ENCODE measurements around the gene DGKD.
A peak's percentile ranks its signal among the peaks of the same experiment; 100 is the strongest.

Gene DGKD

DNA sequence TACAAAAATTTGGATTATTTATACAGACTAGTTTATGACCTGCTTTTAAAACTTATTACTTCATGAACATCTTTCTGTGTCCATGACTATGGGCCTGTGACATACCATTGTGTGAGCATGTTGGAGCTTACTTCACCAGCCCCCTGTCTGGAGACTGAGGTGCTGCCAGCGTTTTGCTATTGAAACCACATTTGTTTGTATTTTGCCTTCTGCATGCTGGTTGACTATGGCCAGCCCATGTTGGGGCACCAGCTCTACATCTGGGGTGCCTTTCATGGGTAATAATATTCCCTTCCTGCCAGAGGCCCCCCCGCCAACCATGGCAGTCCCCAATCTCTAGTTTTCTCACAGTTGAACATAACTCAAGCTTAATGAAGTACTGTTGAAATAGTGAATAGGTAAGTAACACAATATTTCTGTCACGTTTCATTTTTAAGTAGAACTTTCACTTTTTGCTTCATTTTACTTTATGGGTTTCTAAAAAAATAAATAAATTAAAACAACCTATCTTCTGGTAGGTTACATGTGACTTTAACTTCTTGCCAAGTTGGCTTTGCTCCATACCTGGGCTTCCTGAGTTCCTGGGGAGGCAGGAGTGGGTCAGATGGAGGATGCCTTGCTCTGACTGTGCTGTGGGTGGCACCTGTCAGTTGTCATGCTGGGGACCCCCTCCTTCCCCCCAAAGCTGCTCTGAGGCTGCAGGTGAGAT, 63.9 kb downstream of the DGKD start:
- Histone ChIP-seq H4K20me1 (ENCODE audit: insufficient read depth, low read length) (no peaks in the 10 kb centered on the region), H3K79me2 (ENCODE audit: low read length) (peaks cover 50% of the 10 kb centered on the region), H3K36me3 (replicated peaks; ENCODE audit: insufficient read depth, low read length) (no peaks in the 10 kb centered on the region)

DNA sequence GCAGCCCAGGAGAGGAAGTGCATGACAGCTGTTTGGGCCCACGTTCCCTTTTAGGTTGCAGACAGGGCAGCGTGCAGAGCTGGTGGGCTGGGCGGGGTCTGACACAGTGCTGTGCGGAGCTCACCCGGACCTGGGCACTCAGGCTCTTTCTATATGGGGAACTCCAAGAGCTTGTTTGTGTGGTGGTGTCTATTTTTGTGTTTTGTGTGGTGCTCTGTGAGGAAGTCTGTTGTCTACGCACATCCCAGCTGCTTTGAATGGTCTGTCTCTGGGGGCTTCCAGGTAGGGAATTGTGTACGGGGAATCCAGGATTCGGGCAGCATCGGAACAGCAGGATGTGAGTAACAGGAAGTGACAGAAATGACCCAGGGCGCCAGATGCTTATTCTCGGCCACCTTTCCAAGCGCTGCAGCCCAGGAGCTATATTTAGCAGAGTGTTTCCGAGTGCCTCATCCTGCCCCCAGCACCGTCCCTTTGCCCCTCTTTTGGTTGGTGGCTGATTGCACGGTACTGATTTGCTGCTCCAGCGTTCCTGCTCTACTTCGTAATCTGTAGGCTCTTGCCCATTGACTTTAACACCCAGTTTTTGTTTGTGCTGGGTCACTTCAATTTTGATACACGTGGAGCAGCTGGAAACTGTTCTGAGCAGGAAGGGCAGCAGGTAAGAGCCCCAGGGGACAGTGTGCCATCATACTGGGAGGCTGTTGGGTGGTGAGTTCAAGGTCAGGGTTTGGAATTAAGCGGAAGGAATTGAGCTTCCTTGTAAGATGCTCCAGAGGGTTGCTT, 64.7 kb downstream of the DGKD start:
- H2AFZ ChIP-seq (ENCODE audit: low read length) = peak overlapping the region; percentile 52
- DNase-seq = peak; percentile 74
- peaks cover 22% of the 10 kb centered on the region for H3F3A ChIP-seq (ENCODE audit: insufficient read depth, low read length)
- no peaks in the 10 kb centered on the region for H4K20me1 ChIP-seq (ENCODE audit: insufficient read depth, low read length)
- H3K27me3 ChIP-seq (replicated peaks; ENCODE audit: insufficient read depth, low read length) = no peaks in the 10 kb centered on the region
- peaks cover 53% of the 10 kb centered on the region for H3K79me2 ChIP-seq (ENCODE audit: low read length)
- no peaks in the 10 kb centered on the region for H3K36me3 ChIP-seq (replicated peaks; ENCODE audit: insufficient read depth, low read length)
- TF ChIP-seq, protein P1, sequence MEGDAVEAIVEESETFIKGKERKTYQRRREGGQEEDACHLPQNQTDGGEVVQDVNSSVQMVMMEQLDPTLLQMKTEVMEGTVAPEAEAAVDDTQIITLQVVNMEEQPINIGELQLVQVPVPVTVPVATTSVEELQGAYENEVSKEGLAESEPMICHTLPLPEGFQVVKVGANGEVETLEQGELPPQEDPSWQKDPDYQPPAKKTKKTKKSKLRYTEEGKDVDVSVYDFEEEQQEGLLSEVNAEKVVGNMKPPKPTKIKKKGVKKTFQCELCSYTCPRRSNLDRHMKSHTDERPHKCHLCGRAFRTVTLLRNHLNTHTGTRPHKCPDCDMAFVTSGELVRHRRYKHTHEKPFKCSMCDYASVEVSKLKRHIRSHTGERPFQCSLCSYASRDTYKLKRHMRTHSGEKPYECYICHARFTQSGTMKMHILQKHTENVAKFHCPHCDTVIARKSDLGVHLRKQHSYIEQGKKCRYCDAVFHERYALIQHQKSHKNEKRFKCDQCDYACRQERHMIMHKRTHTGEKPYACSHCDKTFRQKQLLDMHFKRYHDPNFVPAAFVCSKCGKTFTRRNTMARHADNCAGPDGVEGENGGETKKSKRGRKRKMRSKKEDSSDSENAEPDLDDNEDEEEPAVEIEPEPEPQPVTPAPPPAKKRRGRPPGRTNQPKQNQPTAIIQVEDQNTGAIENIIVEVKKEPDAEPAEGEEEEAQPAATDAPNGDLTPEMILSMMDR (IDR thresholded peaks at IDR 0.05; ENCODE audit: low read length) = no peak
- TF ChIP-seq EZH2phosphoT487 (IDR thresholded peaks at IDR 0.05; ENCODE audit: low read length) (no peak), EZH2 (optimal IDR thresholded peaks at IDR 0.05; ENCODE audit: low read depth, low read length) (no peak)
- no peaks in the 10 kb centered on the region for H3K9me3 ChIP-seq (replicated peaks; ENCODE audit: insufficient read depth, low read length)
- H3K9ac ChIP-seq (ENCODE audit: low read length) = peak overlapping the region; percentile 58
- H3K4me1 ChIP-seq (ENCODE audit: low read length) = peaks cover 24% of the 10 kb centered on the region
- peak overlapping the region; percentile 87 for H3K27ac ChIP-seq (ENCODE audit: low read length)
- H3K4me3 ChIP-seq (ENCODE audit: low read length) = peak overlapping the region; percentile 50
- H3K4me2 ChIP-seq (ENCODE audit: low read depth, low read length) = peak overlapping the region; percentile 74
- H3K9me2 ChIP-seq (replicated peaks; ENCODE audit: insufficient read depth, low read length) = no peaks in the 10 kb centered on the region

More for the DNA sequence above, 63.9 kb downstream of the DGKD start:
- peak overlapping the region; percentile 50 for H3K4me3 ChIP-seq (ENCODE audit: low read length)
- peak overlapping the region; percentile 74 for H3K4me2 ChIP-seq (ENCODE audit: low read depth, low read length)
- peak; percentile 33 for DNase-seq
- peak overlapping the region; percentile 58 for H3K9ac ChIP-seq (ENCODE audit: low read length)
- H3K9me2 ChIP-seq (replicated peaks; ENCODE audit: insufficient read depth, low read length) = no peaks in the 10 kb centered on the region
- peak overlapping the region; percentile 52 for H2AFZ ChIP-seq (ENCODE audit: low read length)
- TF ChIP-seq, protein P1 (IDR thresholded peaks at IDR 0.05; ENCODE audit: low read length) = no peak; the same call in 1 of the 2 replicates
- TF ChIP-seq EZH2 (optimal IDR thresholded peaks at IDR 0.05; ENCODE audit: low read depth, low read length) (no peak), EZH2phosphoT487 (IDR thresholded peaks at IDR 0.05; ENCODE audit: low read length) (no peak)
- H3K27ac ChIP-seq (ENCODE audit: low read length) = peak overlapping the region; percentile 87; the same call in 1 of the 2 replicates
- peaks cover 22% of the 10 kb centered on the region for H3F3A ChIP-seq (ENCODE audit: insufficient read depth, low read length)
- H3K9me3 ChIP-seq (replicated peaks; ENCODE audit: insufficient read depth, low read length) = no peaks in the 10 kb centered on the region
- H3K4me1 ChIP-seq (ENCODE audit: low read length) = peaks cover 24% of the 10 kb centered on the region
- no peaks in the 10 kb centered on the region for H3K27me3 ChIP-seq (replicated peaks; ENCODE audit: insufficient read depth, low read length)

DNA sequence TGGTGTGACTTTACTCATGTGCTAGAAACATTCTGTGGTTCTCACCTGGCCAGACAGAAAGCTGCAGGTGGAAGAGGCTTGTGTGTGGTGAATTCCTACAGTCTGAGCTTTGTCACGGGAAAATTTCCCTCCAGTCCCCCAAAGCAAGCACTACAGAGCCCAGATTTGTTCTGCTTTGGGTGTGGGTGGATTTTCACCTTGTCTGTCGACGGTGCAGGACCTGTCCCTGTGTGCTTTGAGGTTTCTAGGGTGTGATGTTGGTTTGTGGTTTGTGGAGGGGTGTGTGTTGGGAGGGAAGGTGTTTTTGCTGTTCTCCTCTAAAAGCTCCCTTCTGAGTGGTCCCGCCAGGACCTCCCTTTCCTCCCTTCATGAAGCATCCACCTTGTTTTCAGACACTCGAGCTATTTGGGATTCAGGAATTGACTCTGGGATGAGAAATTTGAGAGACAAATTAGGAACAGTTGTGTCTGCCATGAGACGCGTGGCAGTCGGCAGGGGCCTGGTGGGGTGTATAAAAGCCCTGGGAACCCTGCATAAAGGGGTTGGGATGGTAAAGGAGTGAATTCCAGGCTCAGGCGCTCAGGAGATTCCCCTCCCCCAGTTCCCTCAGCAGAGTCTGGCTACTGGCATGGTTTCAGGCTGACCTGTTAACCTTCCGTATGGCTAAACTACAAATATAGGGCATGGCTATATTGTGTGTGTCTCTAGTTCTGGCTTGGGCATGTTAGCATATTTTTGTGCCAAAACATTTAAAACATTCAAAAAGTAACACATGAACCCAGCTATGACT, 65.5 kb downstream of the DGKD start:
- Histone ChIP-seq H3K4me2 (ENCODE audit: low read depth, low read length) (peak overlapping the region; percentile 74), H3K9ac (ENCODE audit: low read length) (peak overlapping the region; percentile 58), H3K79me2 (ENCODE audit: low read length) (peaks cover 56% of the 10 kb centered on the region), H4K20me1 (ENCODE audit: insufficient read depth, low read length) (no peaks in the 10 kb centered on the region), H3K9me2 (replicated peaks; ENCODE audit: insufficient read depth, low read length) (no peaks in the 10 kb centered on the region), H3K27ac (ENCODE audit: low read length) (peak overlapping the region; percentile 87), H3K9me3 (replicated peaks; ENCODE audit: insufficient read depth, low read length) (no peaks in the 10 kb centered on the region), H2AFZ (ENCODE audit: low read length) (no peak overlapping the region; the same call in 1 of the 2 replicates), H3K4me1 (ENCODE audit: low read length) (peaks cover 24% of the 10 kb centered on the region), H3F3A (ENCODE audit: insufficient read depth, low read length) (peaks cover 22% of the 10 kb centered on the region), H3K36me3 (replicated peaks; ENCODE audit: insufficient read depth, low read length) (no peaks in the 10 kb centered on the region), H3K4me3 (ENCODE audit: low read length) (peak overlapping the region; percentile 50), H3K27me3 (replicated peaks; ENCODE audit: insufficient read depth, low read length) (no peaks in the 10 kb centered on the region)
- TF ChIP-seq EZH2phosphoT487 (IDR thresholded peaks at IDR 0.05; ENCODE audit: low read length) (no peak), EZH2 (optimal IDR thresholded peaks at IDR 0.05; ENCODE audit: low read depth, low read length) (no peak)
- TF ChIP-seq, protein P1 (IDR thresholded peaks at IDR 0.05; ENCODE audit: low read length) = no peak
- peak; percentile 50 for DNase-seq

Data from MM.1S (cell line).